Loucy (cell line): Measurements from ENCODE around the gene AP3S1.
"Not testable (repeated sequence)": the region's sequence is repeated elsewhere in the genome, so short reads cannot be mapped to it uniquely, and the experiment has no call there.

Source experiments
- H2AFZ ChIP-seq: fragments of 200-600 bp; sonication (generic); 2 replicates; pipeline ENCODE4 v1.6.0; 2016; ENCODE audit warnings: antibody characterized with exemption, mild to moderate bottlenecking, low read length, moderate library complexity
- H3F3A ChIP-seq: fragments of 200-600 bp; 2 replicates; pipeline ENCODE4 v1.6.0; 2016; ENCODE audit warnings: antibody characterized with exemption, low read depth, mild to moderate bottlenecking
- H3K27me3 ChIP-seq: fragments of 200-600 bp; sonication (generic); 2 replicates; pipeline ENCODE4 v1.6.1; 2014; ENCODE audit warnings: low read length, mild to moderate bottlenecking; ENCODE audit not compliant: insufficient read depth, poor library complexity, severe bottlenecking
- H3K36me3 ChIP-seq: fragments of 200-600 bp; sonication (generic); 2 replicates; pipeline ENCODE4 v1.6.1; 2016; ENCODE audit warnings: low read length; ENCODE audit not compliant: insufficient read depth
- H3K4me1 ChIP-seq: fragments of 200-600 bp; sonication (generic); 2 replicates; pipeline ENCODE4 v1.5.1; 2014; ENCODE audit warnings: low read length, mild to moderate bottlenecking; ENCODE audit not compliant: insufficient read depth, poor library complexity, severe bottlenecking
- H3K4me2 ChIP-seq: fragments of 200-600 bp; sonication (generic); 2 replicates; pipeline ENCODE4 v1.6.0; 2014; ENCODE audit warnings: antibody characterized with exemption, low read length, low read depth, mild to moderate bottlenecking; ENCODE audit not compliant: poor library complexity, severe bottlenecking
- H3K4me3 ChIP-seq: fragments of 200-600 bp; sonication (generic); 2 replicates; pipeline ENCODE4 v1.5.1; 2014; ENCODE audit warnings: low read length, mild to moderate bottlenecking, mixed read lengths; ENCODE audit not compliant: poor library complexity, severe bottlenecking
- H3K79me2 ChIP-seq: fragments of 200-600 bp; sonication (generic); 2 replicates; pipeline ENCODE4 v1.6.1; 2014; ENCODE audit warnings: low read length; ENCODE audit not compliant: insufficient read depth
- H3K9ac ChIP-seq: fragments of 200-600 bp; sonication (generic); 2 replicates; pipeline ENCODE4 v1.6.0; 2014; ENCODE audit warnings: mild to moderate bottlenecking, low read depth, low read length, moderate library complexity; ENCODE audit not compliant: poor library complexity, severe bottlenecking
- H3K9me2 ChIP-seq: fragments of 200-600 bp; sonication (generic); replicated peaks from 2 replicates; pipeline ENCODE4 v1.6.1; 2016; ENCODE audit warnings: low read depth, low read length, mixed read lengths
- H3K9me3 ChIP-seq: fragments of 200-600 bp; sonication (generic); 2 replicates; pipeline ENCODE4 v1.6.1; 2014; ENCODE audit warnings: mild to moderate bottlenecking, antibody characterized with exemption, low read length, low read depth; ENCODE audit not compliant: insufficient read depth
- H4K20me1 ChIP-seq: fragments of 200-600 bp; sonication (generic); 2 replicates; pipeline ENCODE4 v1.6.0; 2014; ENCODE audit warnings: antibody characterized with exemption, low read length, mild to moderate bottlenecking; ENCODE audit not compliant: insufficient read depth, poor library complexity, severe bottlenecking
- EZH2phosphoT487 ChIP-seq: fragments of 200-600 bp; IDR thresholded peaks from 2 replicates; pipeline ENCODE4 v1.6.1; 2018; ENCODE audit warnings: antibody characterized with exemption, mild to moderate bottlenecking, moderate library complexity, borderline replicate concordance
- TF ChIP-seq, protein P1 (sequence below): fragments of 200-600 bp; sonication (generic); conservative IDR thresholded peaks from 2 replicates; pipeline ENCODE4 v1.5.1; 2014; ENCODE audit warnings: mild to moderate bottlenecking, antibody characterized with exemption, low read length

Gene AP3S1

DNA sequence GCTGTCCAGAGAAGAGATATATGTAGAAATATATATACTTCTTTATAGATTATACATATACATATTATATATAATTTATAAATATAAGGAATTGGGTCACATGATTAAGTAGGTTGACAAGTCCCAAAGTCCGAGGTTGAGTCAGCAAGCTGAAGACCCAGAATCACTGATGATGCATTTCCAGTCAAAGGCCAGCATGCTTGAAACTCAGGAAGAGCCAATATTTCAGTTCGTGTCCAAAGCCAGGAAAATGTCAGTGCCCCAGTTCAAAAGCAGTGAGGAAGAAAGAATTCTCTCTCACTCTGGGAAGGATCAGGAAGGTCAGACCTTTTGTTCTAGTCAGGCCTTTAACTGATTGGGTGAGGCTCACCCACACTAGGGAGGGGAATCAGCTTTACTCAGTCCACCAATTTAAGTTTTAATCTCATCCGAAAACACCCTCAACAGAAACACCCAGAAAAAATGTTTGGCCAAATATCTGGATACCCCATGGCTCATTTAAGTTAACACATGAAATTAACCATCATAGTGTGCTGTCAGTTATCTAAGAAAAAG lies 78.5 kb downstream of the AP3S1 start:
- Histone ChIP-seq H3K36me3 (no peaks in the 10 kb centered on the region; the same call in 1 of the 2 replicates), H3F3A (no peaks in the 10 kb centered on the region), H3K4me3 (no peak overlapping the region), H3K27me3 (no peaks in the 10 kb centered on the region), H2AFZ (no peak overlapping the region), H3K9me2 (no peaks in the 10 kb centered on the region), H3K79me2 (no peaks in the 10 kb centered on the region), H3K4me2 (no peak overlapping the region), H4K20me1 (no peaks in the 10 kb centered on the region), H3K9me3 (no peaks in the 10 kb centered on the region), H3K9ac (no peak overlapping the region), H3K4me1 (no peaks in the 10 kb centered on the region)
- TF ChIP-seq, protein P1, sequence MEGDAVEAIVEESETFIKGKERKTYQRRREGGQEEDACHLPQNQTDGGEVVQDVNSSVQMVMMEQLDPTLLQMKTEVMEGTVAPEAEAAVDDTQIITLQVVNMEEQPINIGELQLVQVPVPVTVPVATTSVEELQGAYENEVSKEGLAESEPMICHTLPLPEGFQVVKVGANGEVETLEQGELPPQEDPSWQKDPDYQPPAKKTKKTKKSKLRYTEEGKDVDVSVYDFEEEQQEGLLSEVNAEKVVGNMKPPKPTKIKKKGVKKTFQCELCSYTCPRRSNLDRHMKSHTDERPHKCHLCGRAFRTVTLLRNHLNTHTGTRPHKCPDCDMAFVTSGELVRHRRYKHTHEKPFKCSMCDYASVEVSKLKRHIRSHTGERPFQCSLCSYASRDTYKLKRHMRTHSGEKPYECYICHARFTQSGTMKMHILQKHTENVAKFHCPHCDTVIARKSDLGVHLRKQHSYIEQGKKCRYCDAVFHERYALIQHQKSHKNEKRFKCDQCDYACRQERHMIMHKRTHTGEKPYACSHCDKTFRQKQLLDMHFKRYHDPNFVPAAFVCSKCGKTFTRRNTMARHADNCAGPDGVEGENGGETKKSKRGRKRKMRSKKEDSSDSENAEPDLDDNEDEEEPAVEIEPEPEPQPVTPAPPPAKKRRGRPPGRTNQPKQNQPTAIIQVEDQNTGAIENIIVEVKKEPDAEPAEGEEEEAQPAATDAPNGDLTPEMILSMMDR: no peak
- TF ChIP-seq EZH2phosphoT487: no peak

DNA sequence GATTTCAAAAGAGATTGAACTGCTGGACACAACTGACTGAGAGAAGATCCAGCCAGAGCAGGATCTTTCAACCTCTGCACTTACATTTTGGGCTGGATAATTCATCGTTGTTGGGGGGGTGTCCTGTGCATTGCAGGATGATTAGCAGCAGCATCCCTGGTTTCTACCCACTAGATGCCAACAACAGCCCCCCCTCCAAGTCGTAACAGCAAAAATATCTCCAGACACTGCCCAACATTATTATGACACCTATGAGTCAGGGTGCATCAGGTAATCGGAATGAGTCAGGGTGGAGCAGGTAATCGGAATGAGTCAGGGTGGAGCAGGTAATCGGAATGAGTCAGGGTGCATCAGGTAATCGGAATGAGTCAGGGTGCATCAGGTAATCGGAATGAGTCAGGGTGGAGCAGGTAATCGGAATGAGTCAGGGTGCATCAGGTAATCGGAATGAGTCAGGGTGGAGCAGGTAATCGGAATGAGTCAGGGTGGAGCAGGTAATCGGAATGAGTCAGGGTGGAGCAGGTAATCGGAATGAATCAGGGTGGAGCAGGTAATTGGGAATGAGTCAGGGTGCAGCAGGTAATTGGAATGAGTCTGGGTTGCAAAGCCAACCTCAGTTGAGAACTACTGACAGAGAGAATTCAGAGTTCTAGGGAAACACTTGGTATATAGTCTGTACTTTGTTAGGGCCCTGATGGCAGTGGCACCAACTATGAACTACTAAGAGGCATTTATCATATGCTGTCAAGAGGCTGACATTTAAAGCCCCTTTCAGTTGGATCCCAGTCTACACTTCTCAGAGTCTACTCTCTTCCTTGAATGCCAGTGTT lies 87.1 kb downstream of the AP3S1 start:
- not testable (repeated sequence) for H2AFZ ChIP-seq, H3K4me1 ChIP-seq, H3K9me3 ChIP-seq, H3F3A ChIP-seq, H3K36me3 ChIP-seq, H3K27me3 ChIP-seq, H3K79me2 ChIP-seq, H3K9ac ChIP-seq, H4K20me1 ChIP-seq, H3K9me2 ChIP-seq, H3K4me2 ChIP-seq, H3K4me3 ChIP-seq

DNA sequence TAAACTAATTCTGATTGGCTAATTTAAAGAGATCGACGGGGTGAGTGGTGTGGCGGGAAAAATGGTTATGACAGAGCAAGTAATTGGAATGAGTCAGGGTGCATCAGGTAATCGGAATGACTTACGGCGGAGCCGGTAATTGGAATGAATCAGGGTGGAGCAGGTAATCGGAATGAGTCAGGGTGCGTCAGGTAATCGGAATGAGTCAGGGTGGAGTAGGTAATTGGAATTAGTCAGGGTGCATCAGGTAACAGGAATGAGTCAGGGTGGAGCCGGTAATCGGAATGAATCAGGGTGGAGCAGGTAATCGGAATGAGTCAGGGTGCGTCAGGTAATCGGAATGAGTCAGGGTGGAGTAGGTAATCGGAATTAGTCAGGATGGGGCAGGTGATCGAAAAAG lies 88.4 kb downstream of the AP3S1 start:
- not testable (repeated sequence) for H3K79me2 ChIP-seq, H3K36me3 ChIP-seq, H3K9ac ChIP-seq, H3K4me3 ChIP-seq, H3K27me3 ChIP-seq, H3K4me2 ChIP-seq, H3K4me1 ChIP-seq, H4K20me1 ChIP-seq, H3K9me3 ChIP-seq, H3K9me2 ChIP-seq, H2AFZ ChIP-seq, H3F3A ChIP-seq

DNA sequence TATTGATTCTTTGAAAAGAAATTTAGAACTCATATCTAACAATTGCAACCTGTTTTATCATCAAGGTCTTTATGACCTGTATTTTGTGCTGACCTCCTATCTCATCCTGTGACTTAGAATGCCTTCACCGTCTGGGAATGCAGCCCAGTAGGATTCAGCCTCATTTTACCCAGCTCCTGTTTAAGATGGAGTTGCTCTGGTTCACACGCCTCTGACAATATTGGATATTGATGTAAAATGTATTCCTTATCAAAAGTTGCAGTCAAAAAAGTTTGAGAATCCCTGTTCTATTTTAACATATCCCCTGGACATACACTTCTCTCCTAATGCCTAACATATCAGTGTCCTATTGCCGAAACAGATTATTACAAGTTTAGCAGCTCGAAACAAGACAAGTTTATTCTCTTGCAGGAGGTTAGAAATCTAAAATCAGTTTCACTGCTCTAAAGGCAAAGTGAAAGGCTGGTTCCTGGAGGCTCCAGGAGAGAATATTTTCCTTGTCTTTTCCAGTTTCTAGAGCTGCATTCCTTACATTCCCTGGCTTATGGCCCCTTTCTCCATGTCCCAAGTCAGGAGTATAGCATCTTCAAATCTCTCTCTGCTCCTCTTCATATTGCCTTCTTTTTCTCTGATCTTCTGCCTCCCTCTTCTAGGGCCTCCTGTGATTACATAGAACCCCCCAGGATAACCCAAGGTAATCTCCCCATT lies 89.0 kb downstream of the AP3S1 start:
- Histone ChIP-seq H3K4me3 (no peak overlapping the region), H4K20me1 (no peaks in the 10 kb centered on the region), H3K9ac (no peak overlapping the region), H3K9me2 (no peaks in the 10 kb centered on the region), H2AFZ (no peak overlapping the region), H3K27me3 (no peaks in the 10 kb centered on the region), H3K79me2 (no peaks in the 10 kb centered on the region), H3K4me1 (no peaks in the 10 kb centered on the region), H3K4me2 (no peak overlapping the region), H3K9me3 (no peaks in the 10 kb centered on the region), H3K36me3 (no peaks in the 10 kb centered on the region), H3F3A (no peaks in the 10 kb centered on the region)
- TF ChIP-seq, protein P1: no peak
- TF ChIP-seq EZH2phosphoT487: no peak
